ENCODE results near the gene TOM1.

TOM1 gene

GRCh38 chr22:35397095-35397904 is 97.6 kb downstream of the TOM1 start:
- TF ChIP-seq YY1 (IDR thresholded peaks at IDR 0.05; ENCODE audit: low read depth): no peak
- no peak for TF ChIP-seq TCF12 (IDR thresholded peaks at IDR 0.05; ENCODE audit: low read depth)
- no peak for TF ChIP-seq NFIC (IDR thresholded peaks at IDR 0.05)
- no peak for TF ChIP-seq TAF1 (IDR thresholded peaks at IDR 0.05; ENCODE audit: low read depth)
- TF ChIP-seq FOXM1 (IDR thresholded peaks at IDR 0.05; ENCODE audit: borderline replicate concordance, low read depth): no peak
